Right atrium auricular region (tissue), 2 donors: ENCODE data around the gene TSSK2. TPM values are rescaled to one million over a fixed set of nuclear protein-coding genes. Genes with fewer than 3 reads are reported as not detected.

ENCODE experiments used
- DNase-seq: peaks from one replicate; pipeline ENCODE4 v3.0.0-alpha.2; 2019; ENCODE audit warnings: low spot score
- H3K27ac ChIP-seq, 2 donors: fragments of 200-600 bp; sonication (generic); 1 replicate in 1 of 2; 2 replicates in 1 of 2; pipeline ENCODE4 v1.5.1; 2016 to 2019
- H3K27me3 ChIP-seq, 2 donors: fragments of 200-600 bp; sonication (generic); one replicate each; pipeline versions ENCODE4 v1.5.1 to v1.6.0; 2017 to 2019
- H3K36me3 ChIP-seq: fragments of 200-600 bp; sonication (generic); one replicate; pipeline ENCODE4 v1.5.1; 2016
- H3K4me1 ChIP-seq, 2 donors: fragments of 200-600 bp; sonication (generic); one replicate each; pipeline versions ENCODE4 v1.5.1 to v1.6.0; 2017 to 2019
- H3K4me3 ChIP-seq, 2 donors: fragments of 200-600 bp; sonication (generic); 1 replicate in 1 of 2; 2 replicates in 1 of 2; pipeline ENCODE4 v1.5.1; 2017 to 2019; ENCODE audit warnings: mild to moderate bottlenecking in 1 of 2, moderate library complexity in 1 of 2
- H3K9me3 ChIP-seq, 2 donors: fragments of 200-600 bp; sonication (generic); one replicate each; pipeline ENCODE4 v1.5.1; 2019
- total RNA-seq, 2 donors: library from RNA; depleted of rRNA; stranded (reverse); fragments of >200 nt; gene quantifications; one replicate each; pipeline ENCODE4 v1.1.0, GENCODE V29; 2016
- TF ChIP-seq, protein P1 (sequence below), 2 donors: fragments of 200-600 bp; sonication (generic); IDR thresholded peaks; one replicate each; pipeline ENCODE4 v1.5.1; 2019; ENCODE audit warnings: antibody characterized with exemption in 2 of 2

Gene TSSK2
- total RNA-seq, 2 donors from 2014 or later = not detected

DNA sequence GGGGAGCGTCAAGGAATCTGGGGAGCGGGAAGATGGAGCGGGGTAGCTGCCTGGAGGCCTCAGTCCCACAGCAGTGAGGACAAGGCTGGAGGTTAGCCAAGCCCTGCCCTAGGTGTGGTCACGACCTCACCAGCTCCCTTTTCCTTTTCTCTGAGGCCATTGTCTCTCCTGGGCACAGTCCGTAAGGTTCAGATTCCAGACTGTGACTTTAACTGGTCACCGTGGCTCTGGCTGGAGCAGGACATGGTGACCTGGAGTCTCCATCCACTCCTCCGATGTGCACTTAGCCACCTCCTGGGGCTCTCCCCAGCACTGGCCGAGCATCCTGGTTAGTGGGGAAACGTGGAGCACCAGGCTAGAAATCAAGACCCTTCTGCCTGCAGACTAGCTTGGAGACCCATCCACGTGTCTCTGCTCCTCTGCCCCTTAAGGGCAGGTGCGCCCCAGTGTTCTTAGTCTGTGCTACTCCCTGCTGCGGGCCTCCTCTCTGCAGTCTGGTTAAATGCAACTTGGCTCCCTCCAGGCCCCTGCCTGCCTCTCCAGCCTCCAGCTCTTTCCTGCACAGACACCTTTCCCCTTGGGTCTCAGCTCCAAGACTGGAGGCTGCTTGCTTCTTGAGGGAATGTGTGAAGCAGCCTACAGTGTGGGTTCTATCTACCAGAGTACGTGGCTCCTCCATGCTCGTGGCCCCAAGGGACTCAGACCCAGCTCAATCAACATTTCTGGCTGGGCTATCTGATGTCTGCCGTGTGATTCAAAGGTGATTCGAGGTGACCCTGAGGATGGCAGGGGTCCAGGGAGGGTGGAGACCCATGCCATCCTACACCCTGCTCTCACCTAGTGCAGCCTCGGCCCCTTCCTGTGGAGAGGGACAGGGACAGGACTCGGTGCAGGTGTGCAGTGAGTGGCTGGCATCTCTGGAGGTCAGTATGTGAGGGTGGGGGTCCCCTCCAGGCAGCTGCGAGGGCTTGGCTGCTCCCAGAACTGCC, 42.2 kb downstream of the TSSK2 start:
- DNase-seq = no peak
- Histone ChIP-seq H3K27ac (peak overlapping the region in 1 of 2 donors; percentile 12), H3K4me3 (no peak overlapping the region), H3K9me3 (no peaks in the 10 kb centered on the region), H3K36me3 (no peaks in the 10 kb centered on the region), H3K4me1 (peaks cover 0 to 81% of the 10 kb centered on the region in 2 donors), H3K27me3 (no peaks in the 10 kb centered on the region)
- TF ChIP-seq, protein P1, sequence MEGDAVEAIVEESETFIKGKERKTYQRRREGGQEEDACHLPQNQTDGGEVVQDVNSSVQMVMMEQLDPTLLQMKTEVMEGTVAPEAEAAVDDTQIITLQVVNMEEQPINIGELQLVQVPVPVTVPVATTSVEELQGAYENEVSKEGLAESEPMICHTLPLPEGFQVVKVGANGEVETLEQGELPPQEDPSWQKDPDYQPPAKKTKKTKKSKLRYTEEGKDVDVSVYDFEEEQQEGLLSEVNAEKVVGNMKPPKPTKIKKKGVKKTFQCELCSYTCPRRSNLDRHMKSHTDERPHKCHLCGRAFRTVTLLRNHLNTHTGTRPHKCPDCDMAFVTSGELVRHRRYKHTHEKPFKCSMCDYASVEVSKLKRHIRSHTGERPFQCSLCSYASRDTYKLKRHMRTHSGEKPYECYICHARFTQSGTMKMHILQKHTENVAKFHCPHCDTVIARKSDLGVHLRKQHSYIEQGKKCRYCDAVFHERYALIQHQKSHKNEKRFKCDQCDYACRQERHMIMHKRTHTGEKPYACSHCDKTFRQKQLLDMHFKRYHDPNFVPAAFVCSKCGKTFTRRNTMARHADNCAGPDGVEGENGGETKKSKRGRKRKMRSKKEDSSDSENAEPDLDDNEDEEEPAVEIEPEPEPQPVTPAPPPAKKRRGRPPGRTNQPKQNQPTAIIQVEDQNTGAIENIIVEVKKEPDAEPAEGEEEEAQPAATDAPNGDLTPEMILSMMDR (IDR thresholded peaks at IDR 0.05) = no peak

DNA sequence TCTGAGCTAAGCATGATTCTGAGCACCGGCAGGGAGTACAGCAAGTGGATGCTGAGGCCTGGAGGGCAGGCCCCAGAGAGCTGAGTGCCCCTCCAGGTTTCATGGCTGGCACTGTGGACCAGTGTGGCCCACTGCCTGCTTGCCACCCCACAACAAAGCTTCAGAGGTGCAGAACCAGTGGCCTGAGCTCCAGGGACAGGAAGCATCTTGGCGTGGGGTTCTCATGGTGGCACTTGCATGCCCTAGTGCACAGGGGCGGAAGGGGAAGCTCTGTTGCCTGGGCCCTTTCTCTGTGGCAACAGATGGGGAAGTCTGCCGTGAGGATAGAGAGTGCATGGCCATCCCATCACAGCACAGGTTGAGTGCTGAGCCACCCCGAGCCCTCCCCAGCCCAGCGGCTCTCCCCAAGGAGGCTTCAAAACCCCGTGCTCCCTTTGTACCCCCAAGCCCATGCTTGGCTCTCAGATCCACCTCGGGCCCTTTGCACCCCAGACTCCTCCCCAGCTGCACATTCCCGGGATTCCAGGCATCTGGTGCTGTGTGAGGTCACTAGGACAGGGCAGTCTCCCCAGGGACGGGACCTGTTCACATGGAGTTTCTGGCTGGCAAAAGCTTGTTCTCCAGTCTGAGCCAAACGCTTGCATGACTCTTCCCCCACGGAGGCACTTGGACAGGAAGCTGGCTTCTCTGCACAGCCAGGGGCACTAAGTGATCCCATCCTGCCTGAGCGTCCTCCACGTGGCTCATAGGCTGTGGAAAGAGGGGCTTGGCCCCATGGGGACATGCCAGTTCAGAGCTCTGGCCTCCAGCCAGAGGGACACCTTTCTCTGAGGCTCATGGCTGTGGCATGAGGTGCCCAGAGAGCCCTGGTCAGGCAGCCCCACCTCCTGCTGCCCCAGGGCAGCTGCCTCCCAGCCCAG, 43.3 kb downstream of the TSSK2 start:
- DNase-seq = no peak
- Histone ChIP-seq H3K36me3 (no peaks in the 10 kb centered on the region), H3K4me3 (no peak overlapping the region), H3K27ac (peak overlapping the region; percentile 31 to 48), H3K4me1 (peaks cover 0 to 84% of the 10 kb centered on the region in 2 donors), H3K9me3 (no peaks in the 10 kb centered on the region), H3K27me3 (no peaks in the 10 kb centered on the region)
- TF ChIP-seq, protein P1 (IDR thresholded peaks at IDR 0.05) = no peak

DNA sequence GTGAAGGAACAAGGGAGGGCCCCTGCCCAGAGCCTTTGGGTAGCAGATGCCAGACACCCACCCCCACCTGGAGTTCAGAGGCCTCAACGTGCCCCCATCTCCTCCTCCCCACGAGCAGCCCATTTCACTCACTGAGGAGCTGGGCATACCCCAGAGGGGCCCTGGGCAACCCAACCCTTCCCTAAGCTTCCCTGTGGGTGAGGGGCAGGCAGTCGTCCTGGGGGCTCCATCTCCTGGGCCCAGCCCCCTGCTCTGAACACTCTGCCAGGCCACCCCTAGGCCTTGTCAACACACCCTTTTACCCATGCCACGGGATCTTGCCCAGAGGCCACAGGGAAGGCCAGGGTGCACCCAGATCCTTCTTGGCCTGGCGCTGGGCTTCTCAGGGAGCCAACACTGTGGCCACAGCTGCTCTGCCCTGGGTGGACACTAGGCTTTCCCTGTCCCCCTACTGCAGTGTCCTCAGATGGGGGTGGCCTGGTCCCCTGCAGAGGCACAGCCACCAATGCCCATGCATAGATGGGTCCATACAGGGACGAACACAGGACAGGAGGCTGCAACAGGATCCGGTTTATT, 44.0 kb downstream of the TSSK2 start:
- H3K4me3 ChIP-seq = no peak overlapping the region
- H3K36me3 ChIP-seq = no peaks in the 10 kb centered on the region
- TF ChIP-seq, protein P1 (IDR thresholded peaks at IDR 0.05) = no peak
- H3K9me3 ChIP-seq = no peaks in the 10 kb centered on the region
- H3K27ac ChIP-seq = peak overlapping the region; percentile 31 to 48
- no peaks in the 10 kb centered on the region for H3K27me3 ChIP-seq
- peaks cover 0 to 80% of the 10 kb centered on the region in 2 donors for H3K4me1 ChIP-seq
- no peak for DNase-seq

DNA sequence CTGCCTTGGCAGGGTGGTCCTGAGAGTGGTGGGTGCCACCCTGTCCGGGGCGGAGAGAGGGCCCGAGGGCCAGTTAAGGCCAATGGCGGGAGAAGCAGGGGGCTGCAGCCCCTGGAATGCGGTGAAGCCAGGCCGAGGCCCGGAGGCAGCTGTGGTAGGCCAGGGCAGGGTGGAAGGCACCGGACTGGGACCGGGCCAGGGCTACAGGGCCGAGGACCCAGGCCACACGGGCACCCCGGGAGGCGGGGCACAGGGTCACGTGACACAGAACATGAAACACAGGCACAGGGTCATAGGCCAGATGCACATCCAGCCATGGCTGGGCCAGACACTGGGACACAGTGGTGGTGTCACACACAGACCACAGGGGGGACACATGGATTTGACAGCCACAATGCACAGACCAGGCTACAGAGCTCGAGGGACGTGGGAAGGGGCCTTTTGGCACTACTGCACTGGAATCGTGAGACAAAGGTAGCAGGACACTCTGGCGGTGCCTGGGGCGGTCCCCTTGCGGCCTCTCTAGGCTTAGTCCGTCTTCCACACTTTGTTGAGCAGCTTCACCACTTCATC, 44.6 kb downstream of the TSSK2 start:
- peaks cover 0 to 74% of the 10 kb centered on the region in 2 donors for H3K4me1 ChIP-seq
- no peaks in the 10 kb centered on the region for H3K36me3 ChIP-seq
- H3K9me3 ChIP-seq = no peaks in the 10 kb centered on the region
- H3K27me3 ChIP-seq = no peaks in the 10 kb centered on the region
- no peak overlapping the region for H3K4me3 ChIP-seq
- TF ChIP-seq, protein P1 (IDR thresholded peaks at IDR 0.05) = no peak
- H3K27ac ChIP-seq = no peak overlapping the region
- no peak for DNase-seq

DNA sequence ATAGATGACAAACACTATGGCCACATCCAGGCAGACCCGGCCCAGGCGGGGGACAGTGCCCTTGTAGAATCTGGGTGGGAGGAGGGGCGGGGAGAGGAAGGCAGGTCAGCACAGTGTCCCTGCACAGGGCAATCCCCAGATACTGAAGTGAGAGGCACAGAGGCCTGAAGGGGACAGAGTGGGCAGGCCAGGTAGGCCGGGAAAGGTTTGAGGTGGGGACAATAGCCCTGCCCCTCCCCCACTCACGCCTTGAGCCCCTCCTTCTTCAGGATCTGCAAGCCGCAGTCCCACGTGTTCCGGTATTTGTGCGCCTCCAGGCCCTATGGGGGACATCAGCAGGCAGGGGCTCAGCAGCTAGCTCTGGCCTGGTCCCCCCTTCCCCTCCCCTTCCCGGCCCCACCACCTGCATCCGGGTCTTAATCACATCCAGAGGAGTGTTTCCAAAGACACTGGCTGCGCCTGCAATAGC, 45.1 kb downstream of the TSSK2 start:
- TF ChIP-seq, protein P1 (IDR thresholded peaks at IDR 0.05) = no peak
- H3K27me3 ChIP-seq = no peaks in the 10 kb centered on the region
- no peaks in the 10 kb centered on the region for H3K36me3 ChIP-seq
- no peak overlapping the region for H3K27ac ChIP-seq
- H3K9me3 ChIP-seq = no peaks in the 10 kb centered on the region
- peaks cover 0 to 70% of the 10 kb centered on the region in 2 donors for H3K4me1 ChIP-seq
- no peak overlapping the region for H3K4me3 ChIP-seq
- DNase-seq = no peak
